Activated CD8-positive, alpha-beta memory T cell treated with anti-CD3 and anti-CD28 coated beads, Interleukin-2, amount 50 U/mL, for 1 hour (primary cell): ENCODE results near the gene TNF.
A peak's percentile ranks its signal among the peaks of the same experiment; 100 is the strongest.
"Not testable (repeated sequence)": the region's sequence is repeated elsewhere in the genome, so short reads cannot be mapped to it uniquely, and the experiment has no call there.

Source experiments
- DNase-seq: peaks from one replicate; pipeline ENCODE4 v3.0.0-alpha.2; 2020; ENCODE audit errors: extremely low read depth

The TNF gene

GRCh38 chr6:31588871-31589650, 13.7 kb downstream of the TNF start:
- DNase-seq: no peak

- not testable (repeated sequence) for DNase-seq
These were observed 15.3 kb downstream of the TNF start for GRCh38 chr6:31590691-31591090.

GRCh38 chr6:31592396-31592771, 17.0 kb downstream of the TNF start:
- DNase-seq: no peak

GRCh38 chr6:31597006-31597405, 21.6 kb downstream of the TNF start:
- no peak for DNase-seq

- DNase-seq: no peak
These were observed 32.0 kb downstream of the TNF start for GRCh38 chr6:31607317-31607716.

GRCh38 chr6:31609519-31610406, 34.4 kb downstream of the TNF start:
- DNase-seq: no peak

- DNase-seq: no peak
These were observed 35.6 kb downstream of the TNF start for GRCh38 chr6:31610968-31611367.

GRCh38 chr6:31614075-31614619, 38.8 kb downstream of the TNF start:
- DNase-seq: no peak

- DNase-seq: no peak
These were observed 39.6 kb downstream of the TNF start, which contains the start of gene AIF1 for GRCh38 chr6:31614684-31615578. Gene AIF1 (plus strand): TSS chr6:31615234. CDS start chr6:31615330, 96 bp downstream.

GRCh38 chr6:31615748-31616147, 40.4 kb downstream of the TNF start:
- no peak for DNase-seq

GRCh38 chr6:31617010-31617409, 41.6 kb downstream of the TNF start:
- no peak for DNase-seq

GRCh38 chr6:31619805-31620585, 44.6 kb downstream of the TNF start:
- peak; percentile 95 for DNase-seq

- peak; percentile 51 for DNase-seq
These were observed 45.4 kb downstream of the TNF start, which contains the start of gene PRRC2A for GRCh38 chr6:31620586-31621319. Gene PRRC2A (plus strand): TSS chr6:31620715. CDS start chr6:31622790, 2,075 bp downstream.

- no peak for DNase-seq
These were observed 46.1 kb downstream of the TNF start for GRCh38 chr6:31621320-31621939.

- DNase-seq: no peak
These were observed 46.6 kb downstream of the TNF start for GRCh38 chr6:31621991-31622390.

- DNase-seq: no peak
These were observed 47.3 kb downstream of the TNF start for GRCh38 chr6:31622684-31623091.

- no peak for DNase-seq
These were observed 48.7 kb downstream of the TNF start for GRCh38 chr6:31624070-31624469.

- no peak for DNase-seq
These were observed 51.6 kb downstream of the TNF start for GRCh38 chr6:31626952-31627351.

GRCh38 chr6:31627690-31628287, 52.4 kb downstream of the TNF start:
- DNase-seq: no peak
